SK-N-SH (cell line): Measurements from ENCODE around the gene C5orf22. TPM values are rescaled to one million over a fixed set of nuclear protein-coding genes. Genes with fewer than 3 reads are reported as not detected.

ENCODE experiments used
- CTCF ChIA-PET: fragments of 300-600, 350-600 bp; formaldehyde crosslinking; extraction: SDS; loops from one replicate; lab custom pipeline; 2021; lab: Yijun Ruan, JAX
- POLR2A ChIA-PET: fragments of 350-600 bp; sonication (Branson Sonifier 250); formaldehyde crosslinking; extraction: SDS; loops from one replicate; lab custom pipeline; 2020; ENCODE audit warnings: antibody characterized with exemption, inconsistent platforms; lab: Yijun Ruan, JAX
- DNase-seq: peaks from one replicate; pipeline ENCODE4 v3.0.0; 2012
- H2AFZ ChIP-seq: fragments of 200-600 bp; sonication (generic); 2 replicates; pipeline ENCODE4 v1.8.1; 2016; ENCODE audit warnings: antibody characterized with exemption, mild to moderate bottlenecking, low read depth
- H3F3A ChIP-seq: fragments of 200-600 bp; sonication (generic); replicated peaks from 2 replicates; pipeline ENCODE3; 2016; ENCODE audit warnings: antibody characterized with exemption, mild to moderate bottlenecking; ENCODE audit not compliant: insufficient read depth
- H3K27ac ChIP-seq, 2 experiments: fragments of 200-500 bp in 1 of 2; fragments of 200-600 bp in 1 of 2; sonication (Bioruptor generic) in 1 of 2; sonication (generic), shearing (Covaris generic) in 1 of 2; 2 replicates each; pipeline versions ENCODE4 v1.5.1 to v1.6.1; 2014 to 2016; ENCODE audit warnings: low read depth in 2 of 2, inconsistent platforms in 1 of 2, low read length in 1 of 2, mild to moderate bottlenecking in 1 of 2, mixed read lengths in 1 of 2
- H3K27me3 ChIP-seq: fragments of 200-600 bp; sonication (generic), shearing (Covaris generic); 2 replicates; pipeline ENCODE4 v1.6.1; 2016; ENCODE audit warnings: mixed run types; ENCODE audit not compliant: insufficient read depth
- H3K36me3 ChIP-seq, 2 experiments: fragments of 200-500 bp in 1 of 2; fragments of 200-600 bp in 1 of 2; sonication (Bioruptor generic) in 1 of 2; sonication (generic) in 1 of 2; replicated peaks in 1 of 2; 2 replicates each; pipeline versions ENCODE3 to v1.5.1; 2014 to 2016; ENCODE audit warnings: low read length in 1 of 2, mild to moderate bottlenecking in 1 of 2; ENCODE audit not compliant: insufficient read depth in 2 of 2, control insufficient read depth in 1 of 2
- H3K4me1 ChIP-seq, 2 experiments: fragments of 200-500 bp in 1 of 2; fragments of 200-600 bp in 1 of 2; sonication (Bioruptor generic) in 1 of 2; sonication (generic), shearing (Covaris generic) in 1 of 2; 2 replicates each; pipeline versions ENCODE4 v1.5.1 to v1.6.1; 2014 to 2016; ENCODE audit warnings: low read depth in 1 of 2, low read length in 1 of 2, mixed run types in 1 of 2; ENCODE audit not compliant: insufficient read depth in 2 of 2, control insufficient read depth in 1 of 2
- H3K4me2 ChIP-seq: fragments of 200-600 bp; sonication (generic), shearing (Covaris generic); 2 replicates; pipeline ENCODE4 v1.6.1; 2017; ENCODE audit warnings: mixed run types
- H3K4me3 ChIP-seq, 2 experiments: fragments of 200-500 bp in 1 of 2; fragments of 200-600 bp in 1 of 2; sonication (Bioruptor generic) in 1 of 2; sonication (generic), shearing (Covaris generic) in 1 of 2; 2 replicates each; pipeline versions ENCODE4 v1.5.1 to v1.8.1; 2014 to 2016; ENCODE audit warnings: low read depth in 2 of 2, inconsistent platforms in 1 of 2, low read length in 1 of 2, mild to moderate bottlenecking in 1 of 2, mixed read lengths in 1 of 2, moderate library complexity in 1 of 2
- H3K79me2 ChIP-seq: fragments of 200-600 bp; sonication (generic); 2 replicates; pipeline ENCODE4 v1.8.1; 2017; ENCODE audit warnings: mild to moderate bottlenecking; ENCODE audit not compliant: insufficient read depth
- H3K9ac ChIP-seq: fragments of 200-600 bp; sonication (generic); 2 replicates; pipeline ENCODE4 v1.6.1; 2017; ENCODE audit warnings: mixed run types
- H3K9me2 ChIP-seq: fragments of 200-600 bp; sonication (generic); 2 replicates; pipeline ENCODE4 v1.6.1; 2017; ENCODE audit warnings: mixed run types
- H3K9me3 ChIP-seq: fragments of 200-600 bp; sonication (generic); 2 replicates; pipeline ENCODE4 v1.6.1; 2017; ENCODE audit warnings: mixed run types, mild to moderate bottlenecking, moderate library complexity
- H4K20me1 ChIP-seq: fragments of 200-600 bp; sonication (generic); 2 replicates; pipeline ENCODE4 v1.6.1; 2017; ENCODE audit warnings: mild to moderate bottlenecking, mixed run types; ENCODE audit not compliant: insufficient read depth
- EZH2phosphoT487 ChIP-seq: fragments of 200-600 bp; sonication (generic); IDR thresholded peaks from 2 replicates; pipeline ENCODE4 v1.6.1; 2017; ENCODE audit warnings: low read depth, mixed run types, mild to moderate bottlenecking, antibody characterized with exemption, moderate library complexity, borderline replicate concordance
- RAD21 ChIP-seq: IDR thresholded peaks from 2 replicates; pipeline ENCODE4 v1.6.1; 2012; ENCODE audit warnings: mild to moderate bottlenecking, low read length
- RFX5 ChIP-seq: IDR thresholded peaks from 2 replicates; pipeline ENCODE4 v1.6.1; 2012; ENCODE audit warnings: mild to moderate bottlenecking, improper control_type of control experiment, low read length
- TEAD4 ChIP-seq: IDR thresholded peaks from 2 replicates; pipeline ENCODE4 v1.4.0; 2012; ENCODE audit warnings: mild to moderate bottlenecking, borderline replicate concordance; ENCODE audit not compliant: insufficient read depth
- ZBTB33 ChIP-seq: IDR thresholded peaks from 2 replicates; pipeline ENCODE4 v1.4.0; 2012; ENCODE audit warnings: low read depth, borderline replicate concordance
- WGBS: methylation state at CpG from one replicate; pipeline ENCODE4 v1.1.6; 2017; ENCODE audit warnings: low lambda C conversion rate; 5-methylcytosine and 5-hydroxymethylcytosine counted together
- polyA plus RNA-seq, 3 experiments: library from polyadenylated mRNA; depleted of rRNA; stranded (reverse); fragments of >200 nt; gene quantifications; 2 replicates each; pipeline ENCODE4 v1.2.3, GENCODE V29; 2012
- small RNA-seq, 7 experiments: library from RNA; depleted of rRNA; stranded (forward); fragments of <200 nt; gene quantifications; one replicate each; pipeline ENCODE3, GENCODE V24; 2012

The C5orf22 gene
- polyA plus RNA-seq, 1 of the 3 experiments (the other 2 are of a cell fraction) = 13.6 TPM

- POLR2A ChIA-PET = no interaction called here
- no peak overlapping the region for H2AFZ ChIP-seq
- no peaks in the 10 kb centered on the region for H3K4me1 ChIP-seq
- H3K4me2 ChIP-seq = no peak overlapping the region
- H3K27me3 ChIP-seq = no peaks in the 10 kb centered on the region; the same call in 1 of the 2 replicates
- H3F3A ChIP-seq = no peaks in the 10 kb centered on the region
- no peaks in the 10 kb centered on the region for H3K36me3 ChIP-seq
- 55% methylated on average over 2 of the region's 2 CpGs for WGBS
- no peak for DNase-seq
- no peaks in the 10 kb centered on the region for H3K9me3 ChIP-seq
- CTCF ChIA-PET = interaction anchor here (0.6 kb wide), 1 partner anchor 893 kb away, joined by 4 read pairs; no protein-coding TSS in a partner anchor
- TF ChIP-seq RFX5 (no peak), ZBTB33 (no peak), EZH2phosphoT487 (no peak), TEAD4 (no peak), RAD21 (no peak)
- TF ChIP-seq, all 33 proteins: peak for 0
- H3K9me2 ChIP-seq = no peaks in the 10 kb centered on the region
- H3K79me2 ChIP-seq = no peaks in the 10 kb centered on the region
- H4K20me1 ChIP-seq = no peaks in the 10 kb centered on the region
- no peak overlapping the region for H3K9ac ChIP-seq
- H3K4me3 ChIP-seq = no peak overlapping the region
- H3K27ac ChIP-seq = no peak overlapping the region
These were observed 72.1 kb downstream of the C5orf22 start for GRCh38 chr5:31604240-31604639.

DNA sequence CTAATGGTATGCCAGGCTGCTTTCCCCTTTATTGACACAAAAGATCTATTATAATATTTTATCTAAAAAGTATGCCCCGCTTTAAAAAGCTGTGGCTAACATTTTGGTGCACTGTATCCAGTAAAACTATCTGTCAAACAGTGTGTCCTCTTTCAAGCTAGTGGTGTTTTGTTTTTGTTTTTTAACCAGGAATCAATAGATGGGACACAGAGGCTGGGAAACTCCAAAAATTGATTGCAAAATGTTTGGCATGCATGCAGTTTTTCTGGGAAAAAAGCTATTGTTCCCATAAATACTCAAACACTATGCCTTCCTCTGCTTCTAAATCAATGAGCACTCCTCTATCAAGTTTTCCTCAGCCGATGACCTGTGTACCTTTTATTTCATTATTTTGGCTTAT is 72.5 kb downstream of the C5orf22 start:
- no peak overlapping the region for H3K4me2 ChIP-seq
- H3K4me1 ChIP-seq = no peaks in the 10 kb centered on the region
- no peak overlapping the region for H3K4me3 ChIP-seq
- H3K27ac ChIP-seq = no peak overlapping the region
- no peaks in the 10 kb centered on the region for H3F3A ChIP-seq
- CTCF ChIA-PET = interaction anchor here (0.6 kb wide), 1 partner anchor 893 kb away, joined by 4 read pairs; no protein-coding TSS in a partner anchor
- no peaks in the 10 kb centered on the region for H4K20me1 ChIP-seq
- WGBS = 43% methylated on average over 2 of the region's 2 CpGs
- no peaks in the 10 kb centered on the region for H3K79me2 ChIP-seq
- H3K9ac ChIP-seq = no peak overlapping the region
- no peaks in the 10 kb centered on the region for H3K9me3 ChIP-seq
- TF ChIP-seq ZBTB33 = no peak
- TF ChIP-seq, all 33 proteins: peak for 0
- Histone ChIP-seq H3K36me3 (no peaks in the 10 kb centered on the region), H3K27me3 (no peaks in the 10 kb centered on the region; the same call in 1 of the 2 replicates), H2AFZ (no peak overlapping the region), H3K9me2 (no peaks in the 10 kb centered on the region)
- DNase-seq = no peak
- POLR2A ChIA-PET = no interaction called here

Small RNAs within 50 kb of the gene (small RNA-seq; reads per million reads assigned to genes)
- gene RF00019 (0 reads per million in 7 experiments), gene RNU6-363P (0 to 4.7 (median 0.19) reads per million in 7 experiments)

Other genes with a start within 250 kb of the C5orf22 start
- gene DROSHA, start 208 bp upstream of the C5orf22 start, polyA plus RNA-seq (2012; rRNA removed) = 47.2 and 49.3 TPM in 2 replicates
- gene PDZD2, start 106.8 kb downstream of the C5orf22 start, polyA plus RNA-seq (2012; rRNA removed) = 0.06 and 0.13 TPM in 2 replicates